Suprapubic skin (tissue), 4 donors: ENCODE results near the gene MYRFL.

Experiments
- CTCF ChIP-seq, 2 donors: fragments of 200-600 bp in 1 of 2; fragments of 450-650 bp in 1 of 2; sonication (generic) in 1 of 2; IDR thresholded peaks; one replicate each; pipeline ENCODE4 v1.5.1; 2016 to 2019; ENCODE audit warnings: antibody characterized with exemption in 2 of 2, mild to moderate bottlenecking in 1 of 2, moderate library complexity in 1 of 2
- EP300 ChIP-seq: sonication (generic); formaldehyde crosslinking; IDR thresholded peaks from one replicate; pipeline ENCODE4 v1.6.1; 2017; ENCODE audit warnings: antibody characterized with exemption
- POLR2A ChIP-seq, 2 donors: fragments of 450-650 bp; IDR thresholded peaks; one replicate each; pipeline ENCODE4 v1.6.1; 2017; ENCODE audit warnings: antibody characterized with exemption in 2 of 2, mild to moderate bottlenecking in 2 of 2, moderate library complexity in 2 of 2
- POLR2AphosphoS5 ChIP-seq, 3 donors: sonication (generic); formaldehyde crosslinking; IDR thresholded peaks; one replicate each; pipeline ENCODE4 v1.6.1; 2017; ENCODE audit warnings: antibody characterized with exemption in 3 of 3

GRCh38 chr12:69919495-69919894 is 94.5 kb downstream of the MYRFL start:
- TF ChIP-seq POLR2A (IDR thresholded peaks at IDR 0.05) = no peak
- TF ChIP-seq CTCF (IDR thresholded peaks at IDR 0.05) = no peak
- no peak for TF ChIP-seq POLR2AphosphoS5 (IDR thresholded peaks at IDR 0.05)
- TF ChIP-seq EP300 = no peak
